ENCODE measurements around the gene EPHA2. TPM values are rescaled to one million over a fixed set of nuclear protein-coding genes. Genes with fewer than 3 reads are reported as not detected.

EPHA2 gene
- polyA plus RNA-seq, 1 of the 3 experiments (the other 2 are of a cell fraction), result 126 TPM

DNA sequence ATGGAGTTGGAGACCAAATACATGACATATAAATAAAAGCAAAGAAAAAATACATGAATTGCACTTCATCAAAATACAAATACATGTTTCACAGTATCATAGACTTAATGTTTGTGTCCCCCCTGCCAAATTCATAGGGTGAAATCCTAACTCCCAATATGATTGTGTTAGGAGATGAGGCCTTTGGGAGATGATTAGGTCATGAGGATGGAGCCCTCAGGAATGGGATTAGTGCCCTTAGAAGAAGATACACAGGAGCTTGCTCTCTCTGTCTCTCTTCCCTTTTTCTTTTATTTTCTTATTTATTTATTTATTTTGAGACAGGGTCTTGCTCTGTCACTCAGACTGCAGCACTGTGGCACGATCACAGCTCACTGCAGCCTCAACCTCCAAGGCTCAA lies 56.5 kb downstream of the EPHA2 start:
- Histone ChIP-seq H4K20me1 (ENCODE audit: insufficient read depth) (no peaks in the 10 kb centered on the region), H3K4me3 (ENCODE audit: low read depth in 2 of 2, low read length in 1 of 2) (no peak overlapping the region), H3K9me2 (no peaks in the 10 kb centered on the region), H3K9ac (no peak overlapping the region), H3K36me3 (replicated peaks in 1 of 2; ENCODE audit: control insufficient read depth in 1 of 2, insufficient read depth in 2 of 2, low read length in 1 of 2) (no peaks in the 10 kb centered on the region), H3K9me3 (no peaks in the 10 kb centered on the region), H2AFZ (ENCODE audit: low read depth) (no peak overlapping the region), H3K27ac (ENCODE audit: low read depth in 2 of 2, low read length in 1 of 2) (no peak overlapping the region), H3K4me1 (ENCODE audit: control insufficient read depth in 1 of 2, insufficient read depth in 2 of 2, low read depth in 1 of 2, low read length in 1 of 2) (no peaks in the 10 kb centered on the region), H3K27me3 (ENCODE audit: insufficient read depth) (no peaks in the 10 kb centered on the region), H3K4me2 (no peak overlapping the region), H3F3A (replicated peaks; ENCODE audit: insufficient read depth) (no peaks in the 10 kb centered on the region), H3K79me2 (ENCODE audit: insufficient read depth) (no peaks in the 10 kb centered on the region)
- POLR2A ChIA-PET, result no interaction called here
- CTCF ChIA-PET, result interaction anchor here (0.8 to 1.2 kb wide), 5 partner anchors 15 to 56 kb away, joined by 3 to 4 read pairs (median 3); no protein-coding TSS in a partner anchor
- DNase-seq, result no peak
- 84% methylated on average over 1 of the region's 1 CpG for WGBS (ENCODE audit: low lambda C conversion rate)
- TF ChIP-seq CHD2 (IDR thresholded peaks at IDR 0.05; ENCODE audit: low read length, partially characterized antibody) (no peak), SMC3 (IDR thresholded peaks at IDR 0.05; ENCODE audit: low read depth, low read length) (no peak), RFX5 (IDR thresholded peaks at IDR 0.05; ENCODE audit: low read length) (no peak), FOSL2 (IDR thresholded peaks at IDR 0.05; ENCODE audit: borderline replicate concordance, low read depth) (no peak), GATA2 (CRISPR knock-in tag; IDR thresholded peaks at IDR 0.05) (no peak), TEAD4 (IDR thresholded peaks at IDR 0.05; ENCODE audit: borderline replicate concordance, insufficient read depth) (no peak)

DNA sequence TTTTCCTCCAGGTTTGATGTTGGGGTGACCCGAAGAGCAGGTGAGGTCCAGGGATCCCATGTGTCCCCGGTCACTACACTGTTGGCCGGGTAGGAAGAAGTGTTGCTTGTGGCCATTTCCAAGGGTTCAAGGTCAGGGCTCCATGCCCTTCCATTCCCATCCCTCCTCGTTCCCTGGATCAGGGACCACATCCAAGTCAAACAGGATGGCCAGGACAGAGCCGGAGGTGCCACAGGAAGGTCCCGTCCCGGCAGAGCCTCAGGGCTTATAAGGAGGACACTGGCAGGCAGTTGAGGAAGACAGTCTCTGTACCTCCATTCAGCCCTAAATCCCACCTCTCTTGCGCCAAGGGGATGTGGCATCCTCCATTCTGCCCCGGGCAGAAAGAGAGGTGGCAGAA lies 60.4 kb downstream of the EPHA2 start:
- no peaks in the 10 kb centered on the region for H4K20me1 ChIP-seq (ENCODE audit: insufficient read depth)
- H3K9me3 ChIP-seq, result no peaks in the 10 kb centered on the region
- H3K27ac ChIP-seq (ENCODE audit: low read depth in 2 of 2, low read length in 1 of 2), result no peak overlapping the region
- 87% methylated on average over 9 of the region's 9 CpGs for WGBS (ENCODE audit: low lambda C conversion rate)
- H3K79me2 ChIP-seq (ENCODE audit: insufficient read depth), result no peaks in the 10 kb centered on the region
- H3K4me2 ChIP-seq, result no peak overlapping the region
- H3K4me1 ChIP-seq (ENCODE audit: control insufficient read depth in 1 of 2, insufficient read depth in 2 of 2, low read depth in 1 of 2, low read length in 1 of 2), result no peaks in the 10 kb centered on the region
- ChIA-PET POLR2A (no interaction called here), CTCF (interaction anchor here (1.4 to 2.3 kb wide), 2 partner anchors 13 to 149 kb away, joined by 3 to 9 read pairs; no protein-coding TSS in a partner anchor)
- H3K9me2 ChIP-seq, result no peaks in the 10 kb centered on the region
- H3K9ac ChIP-seq, result no peak overlapping the region
- no peak for TF ChIP-seq USF1 (IDR thresholded peaks at IDR 0.05; ENCODE audit: borderline replicate concordance, low read depth)
- TF ChIP-seq FOXJ3 (CRISPR knock-in tag; IDR thresholded peaks at IDR 0.05), result no peak
- TF ChIP-seq EP300 (IDR thresholded peaks at IDR 0.05; ENCODE audit: borderline replicate concordance in 1 of 2, low read depth in 1 of 2, low read length in 1 of 2), result no peak
- TF ChIP-seq, protein P1, sequence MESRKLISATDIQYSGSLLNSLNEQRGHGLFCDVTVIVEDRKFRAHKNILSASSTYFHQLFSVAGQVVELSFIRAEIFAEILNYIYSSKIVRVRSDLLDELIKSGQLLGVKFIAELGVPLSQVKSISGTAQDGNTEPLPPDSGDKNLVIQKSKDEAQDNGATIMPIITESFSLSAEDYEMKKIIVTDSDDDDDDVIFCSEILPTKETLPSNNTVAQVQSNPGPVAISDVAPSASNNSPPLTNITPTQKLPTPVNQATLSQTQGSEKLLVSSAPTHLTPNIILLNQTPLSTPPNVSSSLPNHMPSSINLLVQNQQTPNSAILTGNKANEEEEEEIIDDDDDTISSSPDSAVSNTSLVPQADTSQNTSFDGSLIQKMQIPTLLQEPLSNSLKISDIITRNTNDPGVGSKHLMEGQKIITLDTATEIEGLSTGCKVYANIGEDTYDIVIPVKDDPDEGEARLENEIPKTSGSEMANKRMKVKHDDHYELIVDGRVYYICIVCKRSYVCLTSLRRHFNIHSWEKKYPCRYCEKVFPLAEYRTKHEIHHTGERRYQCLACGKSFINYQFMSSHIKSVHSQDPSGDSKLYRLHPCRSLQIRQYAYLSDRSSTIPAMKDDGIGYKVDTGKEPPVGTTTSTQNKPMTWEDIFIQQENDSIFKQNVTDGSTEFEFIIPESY (IDR thresholded peaks at IDR 0.05; ENCODE audit: borderline replicate concordance, low read depth), result no peak
- no peak for TF ChIP-seq SMC3 (IDR thresholded peaks at IDR 0.05; ENCODE audit: low read depth, low read length)
- TF ChIP-seq RCOR1 (IDR thresholded peaks at IDR 0.05; ENCODE audit: low read length), result no peak
- no peak for TF ChIP-seq MXI1 (IDR thresholded peaks at IDR 0.05; ENCODE audit: low read depth, low read length)
- no peak for TF ChIP-seq FOXM1 (IDR thresholded peaks at IDR 0.05; ENCODE audit: low read depth)
- no peak for TF ChIP-seq SIN3A (IDR thresholded peaks at IDR 0.05; ENCODE audit: borderline replicate concordance, low read depth, low read length)
- no peak for TF ChIP-seq IRF3 (IDR thresholded peaks at IDR 0.05; ENCODE audit: low read depth, low read length)
- TF ChIP-seq TAF1 (IDR thresholded peaks at IDR 0.05; ENCODE audit: borderline replicate concordance, low read depth, low read length), result no peak
- no peak for TF ChIP-seq RFX5 (IDR thresholded peaks at IDR 0.05; ENCODE audit: low read length)
- TF ChIP-seq JUND (IDR thresholded peaks at IDR 0.05), result no peak
- no peak for TF ChIP-seq POLR2AphosphoS5 (IDR thresholded peaks at IDR 0.05; ENCODE audit: low read depth, low read length)
- no peak for TF ChIP-seq CHD2 (IDR thresholded peaks at IDR 0.05; ENCODE audit: low read length, partially characterized antibody)
- TF ChIP-seq, protein P2, sequence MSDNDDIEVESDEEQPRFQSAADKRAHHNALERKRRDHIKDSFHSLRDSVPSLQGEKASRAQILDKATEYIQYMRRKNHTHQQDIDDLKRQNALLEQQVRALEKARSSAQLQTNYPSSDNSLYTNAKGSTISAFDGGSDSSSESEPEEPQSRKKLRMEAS (IDR thresholded peaks at IDR 0.05; ENCODE audit: low read depth), result no peak
- no peaks in the 10 kb centered on the region for H3F3A ChIP-seq (replicated peaks; ENCODE audit: insufficient read depth)
- no peaks in the 10 kb centered on the region for H3K36me3 ChIP-seq (replicated peaks in 1 of 2; ENCODE audit: control insufficient read depth in 1 of 2, insufficient read depth in 2 of 2, low read length in 1 of 2)
- H3K27me3 ChIP-seq (ENCODE audit: insufficient read depth), result no peaks in the 10 kb centered on the region
- H3K4me3 ChIP-seq (ENCODE audit: low read depth in 2 of 2, low read length in 1 of 2), result no peak overlapping the region
- H2AFZ ChIP-seq (ENCODE audit: low read depth), result no peak overlapping the region
- peak; percentile 9 for DNase-seq
